Mesenchymal stem cell (in vitro differentiated cells and primary cell): Measurements from ENCODE around the gene CAMSAP3.

Experiments
- DNase-seq: peaks from one replicate; pipeline ENCODE4 v3.0.0-alpha.2; 2013
- H2AFZ ChIP-seq: one replicate; pipeline ENCODE4 v1.6.1; 2013; ENCODE audit warnings: low read depth, mild to moderate bottlenecking, control low read depth, inconsistent platforms, low read length, moderate library complexity
- H2AK5ac ChIP-seq: 2 replicates; pipeline ENCODE4 v1.6.1; 2013; ENCODE audit warnings: low read length, moderate library complexity, mild to moderate bottlenecking, inconsistent platforms; ENCODE audit not compliant: severe bottlenecking
- H2BK120ac ChIP-seq: one replicate; pipeline ENCODE4 v1.6.1; 2013; ENCODE audit warnings: low read depth, mild to moderate bottlenecking, inconsistent platforms, low read length, moderate library complexity
- H2BK12ac ChIP-seq, 2 experiments: one replicate each; pipeline ENCODE4 v1.6.1; 2013; ENCODE audit warnings: inconsistent platforms in 2 of 2, low read length in 2 of 2, mild to moderate bottlenecking in 2 of 2, moderate library complexity in 2 of 2, control low read depth in 1 of 2
- H2BK15ac ChIP-seq: one replicate; pipeline ENCODE4 v1.6.1; 2013; ENCODE audit warnings: mild to moderate bottlenecking, low read depth, inconsistent platforms; ENCODE audit not compliant: poor library complexity, severe bottlenecking
- H2BK5ac ChIP-seq: 2 replicates; pipeline ENCODE4 v1.6.1; 2013; ENCODE audit warnings: low read depth, mild to moderate bottlenecking, low read length, control low read depth, inconsistent platforms; ENCODE audit not compliant: poor library complexity, severe bottlenecking
- H3K14ac ChIP-seq, 2 experiments: one replicate each; pipeline ENCODE4 v1.6.1; 2013; ENCODE audit warnings: inconsistent platforms in 2 of 2, low read length in 2 of 2, control low read depth in 1 of 2, mild to moderate bottlenecking in 1 of 2, moderate library complexity in 1 of 2
- H3K18ac ChIP-seq, 2 experiments: one replicate each; pipeline ENCODE4 v1.6.1; 2013; ENCODE audit warnings: inconsistent platforms in 2 of 2, low read length in 2 of 2, control low read depth in 1 of 2, low read depth in 1 of 2, mild to moderate bottlenecking in 1 of 2
- H3K23ac ChIP-seq, 2 experiments: one replicate each; pipeline ENCODE4 v1.6.1; 2013; ENCODE audit warnings: inconsistent platforms in 2 of 2, low read length in 2 of 2, mild to moderate bottlenecking in 2 of 2, moderate library complexity in 2 of 2, control low read depth in 1 of 2
- H3K27ac ChIP-seq: 2 replicates; pipeline ENCODE4 v1.5.1; 2013; ENCODE audit warnings: mild to moderate bottlenecking, moderate library complexity, low read length, control low read depth, inconsistent platforms; ENCODE audit not compliant: poor library complexity, severe bottlenecking
- H3K27me3 ChIP-seq, 2 experiments: 2 replicates each; pipeline versions ENCODE4 v1.6.1 to v1.7.0; 2013; ENCODE audit warnings: low read length in 2 of 2, mild to moderate bottlenecking in 2 of 2, moderate library complexity in 2 of 2, control low read depth in 1 of 2, inconsistent platforms in 1 of 2; ENCODE audit not compliant: control insufficient read depth in 1 of 2, insufficient read depth in 1 of 2
- H3K36me3 ChIP-seq, 2 experiments: 2 replicates each; pipeline versions ENCODE4 v1.6.1 to v1.7.0; 2013; ENCODE audit warnings: low read length in 2 of 2, control low read depth in 1 of 2, inconsistent platforms in 1 of 2, low read depth in 1 of 2, mild to moderate bottlenecking in 1 of 2; ENCODE audit not compliant: insufficient read depth in 2 of 2, control insufficient read depth in 1 of 2
- H3K4ac ChIP-seq, 2 experiments: one replicate each; pipeline ENCODE4 v1.6.1; 2013; ENCODE audit warnings: inconsistent platforms in 2 of 2, low read length in 2 of 2, mild to moderate bottlenecking in 2 of 2, moderate library complexity in 2 of 2, control low read depth in 1 of 2, low read depth in 1 of 2
- H3K4me1 ChIP-seq: 2 replicates; pipeline ENCODE4 v1.6.1; 2013; ENCODE audit warnings: low read depth, low read length, control low read depth; ENCODE audit not compliant: control insufficient read depth, insufficient read depth
- H3K4me2 ChIP-seq: 2 replicates; pipeline ENCODE4 v1.6.1; 2013; ENCODE audit warnings: low read length, mild to moderate bottlenecking, inconsistent platforms; ENCODE audit not compliant: poor library complexity, severe bottlenecking
- H3K4me3 ChIP-seq, 2 experiments: 2 replicates each; pipeline versions ENCODE4 v1.5.1 to v1.7.0; 2013; ENCODE audit warnings: low read length in 2 of 2, mild to moderate bottlenecking in 2 of 2, control low read depth in 1 of 2, low read depth in 1 of 2; ENCODE audit not compliant: insufficient read depth in 1 of 2
- H3K79me1 ChIP-seq: replicated peaks from 2 replicates; pipeline ENCODE4 v1.6.1; 2013; ENCODE audit warnings: mild to moderate bottlenecking, control low read depth, low read length, inconsistent platforms; ENCODE audit not compliant: poor library complexity, severe bottlenecking
- H3K9ac ChIP-seq: 2 replicates; pipeline ENCODE4 v1.7.0; 2013; ENCODE audit warnings: mild to moderate bottlenecking, low read length, moderate library complexity
- H3K9me3 ChIP-seq: 2 replicates; pipeline ENCODE4 v1.7.0; 2013; ENCODE audit warnings: mild to moderate bottlenecking, low read length; ENCODE audit not compliant: control insufficient read depth
- H4K8ac ChIP-seq: one replicate; pipeline ENCODE4 v1.6.1; 2013; ENCODE audit warnings: inconsistent platforms, mild to moderate bottlenecking, low read length, moderate library complexity
- H4K91ac ChIP-seq: one replicate; pipeline ENCODE4 v1.6.1; 2013; ENCODE audit warnings: mild to moderate bottlenecking, low read length, inconsistent platforms
- WGBS: methylation state at CpG from one replicate; pipeline ENCODE4 v1.1.7; 2013; ENCODE audit warnings: mixed read lengths; 5-methylcytosine and 5-hydroxymethylcytosine counted together

The CAMSAP3 gene

DNA sequence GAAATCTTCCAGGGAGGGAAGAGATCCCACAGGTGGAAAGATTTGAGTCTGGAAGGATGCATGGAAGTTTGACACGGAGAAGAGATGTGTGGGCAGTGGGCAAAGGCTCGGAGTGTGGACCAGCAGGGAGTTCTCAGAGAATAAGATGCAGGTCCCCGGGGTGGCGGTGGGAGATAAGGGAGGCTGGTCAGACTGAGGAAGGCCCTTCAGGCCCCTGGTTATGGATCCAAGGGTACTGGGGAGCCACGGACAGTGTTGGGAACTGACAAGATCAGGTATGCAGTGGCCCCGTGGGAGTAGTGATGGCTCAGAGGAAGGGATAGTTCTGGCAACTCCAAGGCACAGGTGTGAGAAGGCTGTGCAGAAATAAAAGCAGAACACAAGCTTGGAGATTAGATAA lies 2.5 kb downstream of the CAMSAP3 start:
- Histone ChIP-seq H3K27ac (no peak overlapping the region), H3K18ac (no peak overlapping the region), H2BK12ac (no peak overlapping the region), H2BK15ac (no peak overlapping the region), H4K8ac (no peak overlapping the region), H2BK120ac (no peak overlapping the region), H3K23ac (no peak overlapping the region), H4K91ac (no peak overlapping the region), H3K4me1 (peaks cover 11% of the 10 kb centered on the region), H3K36me3 (no peaks in the 10 kb centered on the region), H2AK5ac (no peak overlapping the region), H3K9ac (no peak overlapping the region), H3K27me3 (peaks cover 42 to 55% of the 10 kb centered on the region in 2 experiments), H2AFZ (no peak overlapping the region), H3K79me1 (no peaks in the 10 kb centered on the region), H3K4me2 (no peak overlapping the region), H2BK5ac (no peak overlapping the region), H3K4me3 (no peak overlapping the region), H3K9me3 (no peaks in the 10 kb centered on the region), H3K4ac (no peak overlapping the region), H3K14ac (no peak overlapping the region)
- WGBS: 80% methylated on average over 6 of the region's 6 CpGs
- no peak for DNase-seq

DNA sequence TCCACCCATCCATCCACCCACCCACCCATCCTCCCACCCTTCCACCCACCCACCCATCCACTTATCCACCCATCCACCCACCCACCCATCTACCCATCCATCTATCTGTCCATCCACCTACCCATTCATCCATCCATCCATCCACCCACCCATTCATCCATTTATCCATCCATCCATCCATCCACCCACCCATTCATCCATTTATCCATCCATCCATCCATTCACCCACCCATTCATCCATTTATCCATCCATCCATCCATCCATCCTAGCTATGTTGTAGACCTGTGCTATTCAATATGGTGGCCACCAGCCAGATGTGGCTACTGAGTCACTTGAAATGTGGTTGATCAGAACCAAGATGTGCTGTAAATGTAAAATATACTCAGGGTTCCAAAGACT lies 5.1 kb downstream of the CAMSAP3 start:
- no peak for DNase-seq
- Histone ChIP-seq H3K27me3 (peaks cover 25 to 51% of the 10 kb centered on the region in 2 experiments), H3K9me3 (no peaks in the 10 kb centered on the region), H3K4me2 (no peak overlapping the region), H4K8ac (no peak overlapping the region), H3K4me3 (no peak overlapping the region), H3K4ac (no peak overlapping the region), H3K36me3 (no peaks in the 10 kb centered on the region), H3K79me1 (no peaks in the 10 kb centered on the region), H2BK15ac (no peak overlapping the region), H4K91ac (no peak overlapping the region), H2AK5ac (no peak overlapping the region), H2AFZ (no peak overlapping the region), H3K9ac (no peak overlapping the region), H3K27ac (no peak overlapping the region), H2BK120ac (no peak overlapping the region), H3K23ac (no peak overlapping the region), H3K14ac (no peak overlapping the region), H3K18ac (no peak overlapping the region), H2BK12ac (no peak overlapping the region), H2BK5ac (no peak overlapping the region), H3K4me1 (peaks cover 7% of the 10 kb centered on the region)

DNA sequence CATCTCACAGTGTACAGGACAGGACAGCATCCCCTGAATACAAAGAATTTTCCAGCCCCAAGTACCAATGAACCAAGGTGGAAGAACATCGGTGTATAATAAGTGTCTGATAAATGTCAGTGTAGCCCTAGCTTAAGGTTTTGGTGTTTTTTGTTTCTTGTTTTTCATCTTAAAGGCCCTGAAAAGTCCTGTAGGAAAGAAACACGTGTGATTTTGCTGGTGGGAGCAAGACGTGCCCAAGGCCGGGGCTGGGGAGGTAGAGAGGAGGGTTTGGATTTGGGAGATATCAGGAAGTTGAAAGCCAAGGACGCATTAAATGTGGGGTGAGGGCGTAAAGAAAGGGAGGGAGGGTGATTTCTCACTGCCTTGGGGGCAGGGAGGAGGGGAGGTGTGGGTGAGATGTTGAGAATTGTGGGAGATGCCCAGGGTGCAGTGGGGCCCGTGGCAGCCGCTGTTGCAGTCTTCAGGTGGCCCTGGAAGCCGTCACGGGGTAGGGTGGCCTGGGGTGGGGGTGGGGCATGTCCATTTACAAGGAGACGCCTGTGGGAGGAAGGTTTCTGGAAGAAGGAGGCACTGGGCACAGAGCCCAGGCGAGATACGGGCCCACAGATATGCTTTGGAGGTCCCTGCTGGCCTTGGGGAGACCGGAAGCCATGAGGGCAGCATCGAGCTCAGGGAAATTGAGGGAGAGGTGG lies 6.7 kb downstream of the CAMSAP3 start:
- H3K27ac ChIP-seq: no peak overlapping the region
- H2BK15ac ChIP-seq: no peak overlapping the region
- no peak overlapping the region for H2BK12ac ChIP-seq
- no peaks in the 10 kb centered on the region for H3K79me1 ChIP-seq
- no peak overlapping the region for H3K4ac ChIP-seq
- no peaks in the 10 kb centered on the region for H3K4me1 ChIP-seq
- no peaks in the 10 kb centered on the region for H3K36me3 ChIP-seq
- no peak overlapping the region for H3K18ac ChIP-seq
- WGBS: 65% methylated on average over 15 of the region's 15 CpGs
- no peak overlapping the region for H2AFZ ChIP-seq
- no peak overlapping the region for H4K8ac ChIP-seq
- no peak overlapping the region for H3K9ac ChIP-seq
- H2AK5ac ChIP-seq: no peak overlapping the region
- H3K14ac ChIP-seq: no peak overlapping the region
- H3K27me3 ChIP-seq: peaks cover 14 to 39% of the 10 kb centered on the region in 2 experiments
- H3K23ac ChIP-seq: no peak overlapping the region
- H4K91ac ChIP-seq: no peak overlapping the region
- H3K4me3 ChIP-seq: no peak overlapping the region
- DNase-seq: no peak
- no peak overlapping the region for H3K4me2 ChIP-seq
- H2BK120ac ChIP-seq: no peak overlapping the region
- no peak overlapping the region for H2BK5ac ChIP-seq
- no peaks in the 10 kb centered on the region for H3K9me3 ChIP-seq

DNA sequence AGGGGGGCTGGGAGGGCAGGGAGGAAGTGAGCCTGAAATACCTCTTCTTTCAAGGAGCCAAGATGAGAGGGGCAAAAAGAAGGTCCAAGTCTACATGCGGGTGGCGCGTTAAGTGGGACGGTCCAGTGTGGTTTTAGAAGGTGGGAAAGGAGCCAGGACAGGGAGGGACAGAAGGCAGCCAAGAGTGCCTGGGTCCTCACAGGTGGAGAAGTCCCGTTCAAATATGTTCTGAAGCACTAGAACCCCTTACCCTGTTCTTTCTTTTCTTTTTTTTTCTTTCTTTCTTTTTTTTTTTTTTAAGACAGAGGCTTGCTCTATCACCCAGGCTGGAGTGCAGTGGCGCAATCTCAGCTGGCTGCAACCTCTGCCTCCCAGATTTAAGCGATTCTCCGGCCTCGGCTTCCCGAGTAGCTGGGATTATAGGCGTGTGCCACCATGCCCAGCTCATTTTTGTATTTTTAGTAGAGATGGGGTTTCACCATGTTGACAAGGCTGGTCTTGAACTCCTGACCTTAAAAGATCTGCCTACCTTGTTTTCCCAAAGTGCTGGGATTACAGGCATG lies 7.4 kb downstream of the CAMSAP3 start:
- H2AFZ ChIP-seq: no peak overlapping the region
- no peak overlapping the region for H4K8ac ChIP-seq
- no peak overlapping the region for H3K4me3 ChIP-seq
- H3K9me3 ChIP-seq: no peaks in the 10 kb centered on the region
- H3K27me3 ChIP-seq: peaks cover 8 to 33% of the 10 kb centered on the region in 2 experiments
- H3K18ac ChIP-seq: no peak overlapping the region
- H3K27ac ChIP-seq: no peak overlapping the region
- no peak overlapping the region for H2BK5ac ChIP-seq
- H3K14ac ChIP-seq: no peak overlapping the region
- no peaks in the 10 kb centered on the region for H3K4me1 ChIP-seq
- H3K4me2 ChIP-seq: no peak overlapping the region
- H3K4ac ChIP-seq: no peak overlapping the region
- H3K9ac ChIP-seq: no peak overlapping the region
- H2BK15ac ChIP-seq: no peak overlapping the region
- no peak overlapping the region for H2BK12ac ChIP-seq
- no peak for DNase-seq
- H3K79me1 ChIP-seq: no peaks in the 10 kb centered on the region
- no peak overlapping the region for H2AK5ac ChIP-seq
- H3K23ac ChIP-seq: no peak overlapping the region
- 87% methylated on average over 11 of the region's 11 CpGs for WGBS
- H2BK120ac ChIP-seq: no peak overlapping the region
- H3K36me3 ChIP-seq: no peaks in the 10 kb centered on the region
- H4K91ac ChIP-seq: no peak overlapping the region
